Stimulated activated CD8-positive, alpha-beta memory T cell treated with anti-CD3 and anti-CD28 coated beads, Interleukin-15, amount 100 ng/mL, for 48 hours (primary cell): Measurements from ENCODE around the gene SYNM.

Experiments
- DNase-seq, 2 donors: peaks; one replicate each; pipeline ENCODE4 v3.0.0-alpha.2; 2020; ENCODE audit warnings: low read depth in 2 of 2

SYNM gene

DNA sequence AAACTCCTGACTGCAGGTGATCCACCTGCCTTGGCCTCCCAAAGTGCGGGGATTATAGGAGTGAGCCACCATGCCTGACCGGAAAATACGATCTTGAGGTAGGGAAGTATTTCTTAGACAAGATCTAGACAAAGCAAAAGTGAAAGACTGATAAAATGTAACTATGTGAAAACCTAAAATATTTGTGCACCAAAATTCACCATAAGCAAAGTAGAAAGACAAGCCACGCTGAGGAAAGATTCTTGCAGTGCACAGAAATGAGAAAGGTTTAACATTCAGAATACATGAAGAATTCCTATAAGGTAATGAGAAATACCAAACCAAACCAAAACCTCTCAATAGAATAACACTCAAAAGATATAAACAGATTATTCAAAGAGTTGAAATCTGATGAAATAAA is 35.7 kb downstream of the SYNM start:
- no peak for DNase-seq

- DNase-seq, result no peak
Observed at GRCh38 chr15:99141943-99142342, 37.1 kb downstream of the SYNM start.

- no peak for DNase-seq
Observed at GRCh38 chr15:99142562-99142961, 37.7 kb downstream of the SYNM start.

DNA sequence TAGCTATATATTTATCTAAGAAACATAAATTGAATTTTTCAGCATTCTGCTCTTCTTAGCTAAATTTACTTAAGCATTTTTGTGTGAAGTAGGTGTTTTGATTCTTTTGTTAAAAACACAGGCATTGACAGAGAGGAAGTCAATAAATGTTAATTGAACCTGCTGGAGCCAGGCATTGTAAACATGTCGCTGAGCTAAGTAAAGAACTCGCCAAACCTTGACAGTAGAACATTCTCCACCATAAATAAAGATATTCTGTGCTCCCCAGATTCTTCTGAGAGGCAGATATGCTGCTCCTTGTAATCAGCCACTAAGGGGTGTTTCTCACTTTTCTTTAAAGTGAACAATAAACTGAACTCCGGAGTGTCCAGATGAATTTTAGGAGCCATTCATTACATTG is 38.4 kb downstream of the SYNM start:
- no peak for DNase-seq

GRCh38 chr15:99143655-99144610 is 39.1 kb downstream of the SYNM start:
- no peak for DNase-seq

- DNase-seq, result no peak
Observed at GRCh38 chr15:99145005-99145404, 40.1 kb downstream of the SYNM start.

- no peak for DNase-seq
Observed at GRCh38 chr15:99145778-99146177, 40.9 kb downstream of the SYNM start.

- DNase-seq, result no peak
Observed at GRCh38 chr15:99146661-99147060, 41.8 kb downstream of the SYNM start.

DNA sequence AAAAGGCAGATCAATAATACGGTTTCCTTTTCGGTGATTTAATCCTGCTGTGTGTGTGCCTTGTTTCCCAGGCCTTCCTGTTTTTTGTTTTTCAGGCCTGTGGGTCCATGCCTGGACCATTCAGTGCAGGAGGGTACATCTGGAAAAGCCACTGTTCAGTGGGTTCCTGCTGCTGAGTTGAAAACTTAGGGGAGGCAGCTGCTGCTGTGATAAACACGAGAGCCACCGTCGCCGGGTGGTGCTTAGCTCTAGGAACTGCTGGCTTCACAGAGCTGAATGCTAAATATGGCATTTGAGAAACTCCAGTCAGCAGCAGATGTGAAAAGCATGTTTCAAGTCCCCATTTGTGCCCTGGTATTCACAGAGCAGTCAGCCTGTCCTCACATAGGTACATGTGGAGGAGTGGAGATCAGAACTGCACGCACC is 44.0 kb downstream of the SYNM start:
- DNase-seq, result no peak

DNA sequence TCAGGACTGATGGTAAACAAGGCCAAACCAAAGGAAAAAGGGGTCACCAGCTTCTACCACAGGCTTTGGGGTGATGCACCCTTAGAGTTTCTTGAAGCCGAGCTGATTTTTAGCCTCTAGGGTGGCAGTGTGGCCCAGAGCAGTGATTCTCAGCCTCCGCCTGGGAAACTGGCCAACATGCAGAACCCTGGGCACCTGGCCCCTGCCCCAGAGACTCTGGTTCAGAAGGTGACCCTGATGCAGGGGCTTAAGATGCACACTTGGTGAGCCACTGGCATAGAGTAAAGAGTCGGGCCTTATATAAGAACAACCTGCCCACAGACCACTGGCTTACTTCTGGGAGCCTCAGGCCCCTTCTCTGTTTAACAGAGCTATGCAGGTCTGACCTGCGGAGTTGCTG is 44.5 kb downstream of the SYNM start:
- no peak for DNase-seq

- DNase-seq, result no peak
Observed at GRCh38 chr15:99151156-99151555, 46.3 kb downstream of the SYNM start.

- no peak for DNase-seq
Observed at GRCh38 chr15:99153026-99153535, 48.2 kb downstream of the SYNM start.

- DNase-seq, result no peak
Observed at GRCh38 chr15:99154271-99154670, 49.4 kb downstream of the SYNM start.

DNA sequence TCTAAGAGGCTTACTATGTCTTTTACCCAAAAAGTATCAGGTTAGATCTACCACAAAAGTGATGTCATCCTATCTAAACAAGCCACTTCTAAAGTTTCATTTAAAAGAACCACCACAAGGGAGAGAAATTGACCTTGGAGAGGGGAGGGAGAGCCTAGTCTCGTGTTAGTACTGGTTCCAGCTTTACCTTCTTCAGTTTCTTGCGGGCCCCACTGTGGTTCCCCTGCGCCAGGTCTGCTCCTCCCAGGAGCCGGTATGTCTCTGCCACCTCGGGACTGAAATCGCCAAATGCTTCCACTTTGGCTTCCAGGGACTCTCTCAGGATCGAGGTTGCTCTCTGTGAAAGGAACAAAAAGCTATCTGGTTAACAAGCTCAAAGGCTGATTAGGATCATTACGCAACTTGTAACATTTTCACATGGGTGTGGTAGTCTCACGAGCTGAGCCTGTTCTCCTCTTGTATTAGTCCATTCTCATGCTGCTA is 51.1 kb downstream of the SYNM start:
- no peak for DNase-seq

DNA sequence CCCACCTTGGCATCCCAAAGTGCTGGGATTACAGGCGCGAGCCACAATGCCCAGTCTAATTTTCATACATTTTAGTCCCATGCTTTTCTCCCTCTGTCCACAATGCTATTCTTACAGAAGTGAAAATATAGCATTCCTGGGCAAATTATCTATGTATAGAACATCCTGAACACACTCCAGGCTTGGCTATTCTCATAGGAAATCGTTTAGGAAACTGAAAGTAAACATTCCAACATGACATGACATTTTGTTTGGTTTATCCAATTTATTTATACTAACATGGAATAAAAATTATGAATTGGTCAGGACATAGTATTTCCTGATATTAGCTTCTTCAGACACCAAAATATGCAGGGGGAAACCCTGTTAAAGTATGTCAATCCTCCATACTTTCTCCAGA is 52.6 kb downstream of the SYNM start:
- DNase-seq, result no peak

DNA sequence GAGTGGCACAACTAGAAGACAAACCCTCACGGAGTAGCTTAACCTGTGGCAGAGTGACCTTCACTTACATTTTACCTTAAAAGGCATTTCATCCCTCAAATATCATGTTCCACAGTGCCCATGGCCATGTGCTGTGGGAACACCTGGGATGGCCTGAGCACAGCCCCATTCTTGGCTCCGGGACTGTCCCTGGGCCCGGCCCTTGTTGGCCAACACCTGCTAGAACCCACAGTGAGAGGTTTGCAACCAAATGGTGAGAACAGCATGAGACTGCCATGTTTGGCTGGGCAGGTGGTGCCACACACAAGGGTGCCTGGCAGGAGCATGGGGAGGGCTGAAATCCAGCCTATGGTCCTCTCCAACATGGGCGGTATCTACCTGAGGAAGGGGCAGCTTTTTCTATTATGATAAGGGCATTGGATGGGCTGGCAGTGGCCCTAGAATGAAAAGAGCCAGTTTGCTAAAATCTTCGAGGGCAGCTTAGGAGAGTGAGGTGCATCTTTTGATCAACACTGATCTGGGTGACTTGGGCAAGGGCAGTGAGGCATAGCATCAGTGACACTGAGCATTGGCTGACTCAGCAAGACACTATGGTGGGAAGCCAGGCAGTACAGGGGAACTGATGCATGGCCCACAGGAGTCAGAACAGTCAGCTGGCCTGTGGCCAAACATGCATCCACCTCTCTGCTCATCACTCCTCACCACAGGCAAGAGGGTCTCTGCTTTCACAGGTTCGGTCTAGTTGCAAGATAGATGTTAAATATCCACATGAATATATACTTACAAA is 53.9 kb downstream of the SYNM start:
- no peak for DNase-seq

GRCh38 chr15:99163271-99164062 is 58.6 kb downstream of the SYNM start:
- no peak for DNase-seq

GRCh38 chr15:99164119-99164518 is 59.2 kb downstream of the SYNM start:
- no peak for DNase-seq

GRCh38 chr15:99165020-99165790 is 60.3 kb downstream of the SYNM start:
- no peak for DNase-seq

- no peak for DNase-seq
Observed at GRCh38 chr15:99165956-99166689, 61.2 kb downstream of the SYNM start.
